ENCODE measurements around the gene PPARG.

PPARG gene

DNA sequence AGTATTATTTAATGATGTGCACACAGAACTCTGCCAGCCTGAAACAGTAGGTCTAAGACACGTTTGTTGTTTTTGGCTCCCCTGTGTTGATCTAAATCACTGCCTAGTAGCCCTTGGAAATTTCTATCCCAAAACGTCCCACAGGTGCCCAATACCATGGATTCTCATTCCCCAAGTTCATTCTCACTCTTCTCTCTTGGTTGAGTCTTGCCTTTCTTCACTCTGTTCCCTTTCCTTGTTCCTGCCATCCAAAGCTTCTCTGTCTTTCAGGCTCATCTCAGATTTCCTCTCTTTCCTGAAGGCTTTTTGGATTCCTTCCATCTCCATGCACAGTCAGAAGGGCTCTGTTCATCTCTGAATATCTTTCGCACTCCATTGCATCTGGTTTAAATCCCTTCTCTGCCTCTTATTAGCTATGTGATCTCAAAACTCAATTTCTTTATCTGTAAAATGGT lies 54.2 kb downstream of the PPARG start:
- DNase-seq: no peak

DNA sequence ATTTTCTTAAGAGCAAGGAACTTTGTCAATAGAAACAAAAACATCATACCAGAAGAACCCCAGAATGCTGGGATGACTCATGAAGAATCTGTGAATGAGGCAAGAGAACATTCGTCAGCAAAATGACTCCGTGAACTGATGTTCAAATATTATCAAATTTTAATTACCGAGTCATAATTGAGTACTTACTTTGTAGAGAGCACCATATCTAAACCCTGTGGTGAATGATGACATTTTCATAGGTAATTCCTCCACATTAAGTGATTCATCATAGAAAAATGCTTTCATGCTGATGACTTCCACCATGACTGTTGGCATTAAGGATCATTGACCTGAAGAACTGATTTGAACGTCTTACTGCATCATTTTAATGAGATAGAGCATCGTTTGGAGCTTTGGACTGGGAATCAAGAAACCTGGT lies 56.3 kb downstream of the PPARG start:
- no peak for DNase-seq

DNA sequence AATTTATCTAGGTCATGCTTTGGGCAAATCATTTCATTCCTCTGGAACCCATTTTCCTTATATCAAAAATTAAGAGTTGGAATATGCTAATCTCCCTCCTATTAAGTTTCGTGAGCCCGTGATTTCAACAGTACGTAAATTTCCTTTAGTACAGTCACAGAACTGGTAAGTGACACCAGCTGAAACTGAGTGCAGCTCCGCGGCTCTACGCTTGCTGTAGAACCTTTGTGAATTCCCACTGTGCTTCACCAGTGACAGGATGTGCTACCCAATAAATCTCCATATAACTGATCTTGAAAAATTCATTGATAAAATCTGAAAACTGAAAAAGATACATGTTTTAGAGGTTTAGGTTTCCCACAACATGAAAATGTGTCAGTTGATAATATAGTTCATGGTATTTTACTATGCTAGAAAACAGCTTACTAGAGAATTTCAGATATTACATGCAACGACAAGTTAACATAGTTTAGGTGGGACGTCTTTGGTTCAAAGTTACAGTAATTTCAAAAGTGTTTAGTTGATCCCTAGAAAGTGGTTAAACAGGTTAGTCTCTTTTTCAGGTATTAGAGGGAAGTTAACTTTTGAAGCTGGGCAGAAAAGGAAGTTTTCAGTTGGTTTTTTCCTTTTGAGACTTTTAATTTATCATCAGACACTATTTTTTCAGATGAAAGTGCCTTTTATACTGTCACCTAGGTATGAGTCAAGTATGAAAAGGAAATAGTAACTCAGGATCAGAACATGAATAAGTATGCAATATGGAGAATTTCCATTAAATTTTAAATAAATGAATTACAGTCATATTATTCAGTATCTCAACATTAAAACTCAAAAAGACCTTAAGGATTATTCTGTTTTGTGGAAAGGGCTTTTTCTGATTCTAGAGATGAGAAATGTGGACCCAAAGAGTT lies 57.0 kb downstream of the PPARG start:
- DNase-seq: no peak

DNA sequence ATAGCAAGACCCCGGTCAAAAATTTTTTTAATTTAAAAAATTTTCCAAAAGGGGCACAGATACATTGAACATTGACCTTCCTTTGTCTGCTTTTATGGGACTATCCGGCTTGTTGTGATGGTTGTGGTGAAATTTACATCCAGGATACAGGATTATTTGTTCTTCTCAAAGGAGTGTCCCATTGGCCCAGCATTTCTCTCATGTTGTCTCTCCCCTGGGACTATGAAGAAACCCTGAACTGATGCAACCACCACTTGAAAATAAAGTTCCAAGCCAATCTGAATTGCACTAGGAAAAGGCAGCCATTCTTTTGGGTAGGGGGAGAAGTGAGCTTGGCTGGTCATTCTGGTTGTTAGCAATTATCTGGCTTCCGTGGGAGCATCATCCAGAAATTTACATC lies 58.4 kb downstream of the PPARG start:
- no peak for DNase-seq

DNA sequence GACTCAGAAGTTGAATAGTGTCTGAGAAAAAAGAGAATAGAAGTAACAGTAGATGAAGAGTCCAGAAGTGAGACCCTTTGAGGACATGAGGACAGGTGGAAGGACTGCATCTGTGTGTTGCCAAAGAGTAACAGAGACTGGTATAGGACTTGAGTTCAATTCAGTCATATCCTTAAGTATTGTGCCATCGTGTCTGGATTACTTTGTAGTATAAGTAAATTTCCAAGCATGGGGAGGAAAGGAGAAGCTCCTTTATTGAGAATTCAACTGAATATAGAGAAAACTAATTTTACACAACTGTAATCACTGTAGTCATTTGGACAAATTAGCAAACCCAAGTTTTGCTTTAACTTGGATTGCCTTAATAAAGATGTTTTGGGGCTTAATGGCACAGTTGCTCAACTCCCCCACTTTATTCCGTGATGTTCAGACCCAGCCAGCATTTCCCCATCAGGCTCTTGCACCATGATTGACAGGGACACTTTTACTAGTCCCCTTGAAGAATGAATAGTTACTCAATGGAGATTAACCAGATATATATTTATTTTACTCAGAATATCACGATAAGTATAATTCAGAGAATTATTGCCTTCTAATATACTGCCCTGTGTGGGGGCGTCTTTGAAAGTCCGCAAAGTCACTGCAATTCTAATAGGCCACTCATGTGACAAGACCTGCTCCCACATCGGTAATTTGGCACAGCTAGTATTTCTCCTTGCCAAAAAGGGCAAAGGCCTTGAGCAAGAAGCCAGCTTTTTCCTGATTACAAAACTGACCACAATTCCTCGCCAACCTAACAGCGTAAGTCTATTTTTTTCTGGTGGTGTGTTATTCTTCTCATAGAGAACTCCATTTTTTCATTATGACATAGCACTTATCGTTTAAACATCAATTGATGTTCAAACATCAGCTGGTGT lies 61.3 kb downstream of the PPARG start:
- no peak for DNase-seq

DNA sequence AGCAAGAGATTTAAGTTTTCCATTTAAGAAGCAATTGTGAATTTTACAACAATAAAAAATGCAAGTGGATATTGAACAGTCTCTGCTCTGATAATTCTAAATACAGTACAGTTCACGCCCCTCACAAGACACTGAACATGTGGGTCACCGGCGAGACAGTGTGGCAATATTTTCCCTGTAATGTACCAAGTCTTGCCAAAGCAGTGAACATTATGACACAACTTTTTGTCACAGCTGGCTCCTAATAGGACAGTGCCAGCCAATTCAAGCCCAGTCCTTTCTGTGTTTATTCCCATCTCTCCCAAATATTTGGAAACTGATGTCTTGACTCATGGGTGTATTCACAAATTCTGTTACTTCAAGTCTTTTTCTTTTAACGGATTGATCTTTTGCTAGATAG lies 62.3 kb downstream of the PPARG start:
- no peak for DNase-seq

DNA sequence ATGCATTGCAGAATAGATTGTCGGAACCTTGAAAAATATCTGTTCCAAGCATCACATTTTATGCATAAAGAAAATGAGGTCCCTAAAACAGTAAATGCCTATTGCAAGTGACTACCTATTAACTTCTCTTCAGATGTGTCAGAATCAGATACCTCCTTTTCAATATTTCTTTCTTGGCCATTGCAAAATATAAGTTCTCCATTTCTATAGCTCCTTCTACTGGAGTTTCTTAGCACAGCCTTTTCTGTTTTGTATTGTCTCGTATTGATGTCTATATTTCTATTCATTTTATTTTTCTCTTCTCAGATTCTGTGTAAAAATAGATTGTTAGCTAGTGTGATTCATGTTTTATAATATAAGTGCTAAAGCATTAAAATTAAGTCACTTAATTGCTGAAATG lies 63.4 kb downstream of the PPARG start:
- no peak for DNase-seq

DNA sequence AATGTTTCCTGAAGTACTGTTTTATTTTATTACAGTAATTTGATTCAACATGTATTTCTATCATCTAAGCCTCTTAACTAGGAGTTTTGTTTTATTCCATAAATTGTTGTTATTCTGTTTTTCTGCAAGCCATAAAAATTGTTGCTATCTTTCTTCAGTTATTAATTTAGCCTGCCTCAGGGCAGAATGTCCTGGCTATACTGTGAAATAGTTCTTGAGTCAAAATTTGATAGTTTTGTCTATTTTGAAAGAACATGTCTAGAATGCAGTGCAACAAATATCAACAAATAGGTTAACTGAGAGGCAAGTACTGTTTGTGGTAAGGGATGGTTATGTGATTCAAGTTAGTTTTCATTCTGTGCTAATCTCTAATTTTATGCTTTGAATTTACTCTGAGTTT lies 63.9 kb downstream of the PPARG start:
- DNase-seq: no peak

DNA sequence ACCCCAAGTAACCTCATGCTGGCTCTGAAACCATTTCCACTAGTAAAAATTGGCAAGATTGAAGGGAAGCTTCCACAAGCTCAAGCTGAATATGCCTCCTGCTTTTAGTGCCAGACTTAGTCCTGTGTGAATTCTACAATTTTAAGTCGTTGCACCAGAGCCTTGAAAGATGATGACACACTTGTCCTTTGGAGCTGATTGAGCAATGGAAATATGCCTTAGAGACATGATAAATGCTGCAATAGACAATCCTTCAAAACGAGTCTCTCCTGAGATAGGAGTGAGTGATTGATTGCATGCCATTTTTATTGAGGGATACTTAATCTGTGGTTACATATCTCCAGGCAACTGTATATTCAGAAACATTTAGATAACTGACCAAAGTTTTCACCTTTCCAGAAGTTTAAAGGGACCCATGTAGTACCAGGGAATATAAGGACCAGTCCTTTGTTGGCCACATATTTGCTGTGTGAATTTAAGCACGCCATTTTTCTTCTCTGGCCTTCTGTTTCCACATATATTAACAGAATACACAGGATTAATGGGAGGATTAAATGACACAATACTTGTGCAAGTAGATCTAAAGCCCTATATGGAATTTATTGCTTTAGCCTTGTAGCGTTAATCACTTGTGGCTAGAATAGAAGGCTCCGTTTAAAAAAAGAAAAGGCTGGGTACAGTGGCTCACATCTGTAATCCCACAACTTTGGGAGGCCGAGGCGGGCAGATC lies 65.1 kb downstream of the PPARG start:
- DNase-seq: no peak

DNA sequence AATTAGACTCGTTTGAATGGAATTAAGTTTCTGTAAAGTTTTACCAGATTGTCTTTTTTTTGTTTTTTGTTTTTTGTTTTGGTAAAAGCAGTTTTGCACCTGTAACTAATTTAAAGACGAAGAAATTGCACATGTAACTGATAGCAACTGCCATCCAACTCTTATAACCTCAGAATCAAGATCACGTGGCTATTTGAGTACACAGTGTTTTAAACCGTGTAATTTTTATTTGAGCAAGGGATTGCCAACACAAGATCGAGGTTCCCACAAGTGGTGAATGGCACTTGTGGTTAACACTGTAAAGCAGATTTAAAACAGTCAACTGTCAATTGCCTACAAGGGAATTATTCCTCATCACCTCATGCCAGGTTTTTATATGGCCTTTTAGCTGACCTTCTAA lies 67.3 kb downstream of the PPARG start:
- DNase-seq: no peak

DNA sequence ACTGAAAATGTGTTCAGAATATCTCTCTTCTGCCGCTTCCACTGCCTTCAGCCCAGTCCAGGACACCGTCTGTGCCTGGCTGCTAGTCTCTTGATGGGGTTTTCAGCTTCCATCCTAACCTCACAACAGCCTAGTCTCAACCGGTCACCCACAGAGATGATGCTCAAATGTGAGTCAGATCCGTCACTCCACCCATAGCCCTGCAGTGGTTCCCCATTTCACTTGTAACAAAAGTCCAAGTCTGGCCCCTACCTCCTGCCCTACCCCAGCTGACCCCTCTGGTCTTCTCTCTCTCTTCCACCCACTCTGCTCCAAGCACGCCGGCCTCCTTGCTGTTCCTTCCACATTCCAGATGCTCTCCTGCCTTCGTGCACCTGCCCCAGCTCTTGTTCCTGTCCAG lies 68.1 kb downstream of the PPARG start:
- no peak for DNase-seq

DNA sequence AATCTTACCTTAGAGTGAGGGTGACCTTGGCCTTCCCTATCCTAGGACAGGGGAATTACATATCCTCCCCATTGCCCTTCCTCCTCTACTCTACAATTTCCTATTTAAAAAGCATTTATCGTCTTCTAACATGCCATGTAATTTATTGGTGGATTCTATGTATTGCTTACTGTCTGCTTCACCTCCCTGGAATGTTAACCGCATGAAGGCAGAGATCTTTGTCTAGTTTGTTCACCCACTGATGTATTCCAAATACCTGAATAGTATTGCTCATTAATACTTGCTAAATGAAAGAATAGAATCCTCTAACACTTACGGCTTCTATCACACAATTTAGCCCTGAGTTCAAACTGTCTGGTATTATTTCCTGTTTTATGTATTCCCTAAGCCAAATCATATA lies 68.6 kb downstream of the PPARG start:
- DNase-seq: no peak

DNA sequence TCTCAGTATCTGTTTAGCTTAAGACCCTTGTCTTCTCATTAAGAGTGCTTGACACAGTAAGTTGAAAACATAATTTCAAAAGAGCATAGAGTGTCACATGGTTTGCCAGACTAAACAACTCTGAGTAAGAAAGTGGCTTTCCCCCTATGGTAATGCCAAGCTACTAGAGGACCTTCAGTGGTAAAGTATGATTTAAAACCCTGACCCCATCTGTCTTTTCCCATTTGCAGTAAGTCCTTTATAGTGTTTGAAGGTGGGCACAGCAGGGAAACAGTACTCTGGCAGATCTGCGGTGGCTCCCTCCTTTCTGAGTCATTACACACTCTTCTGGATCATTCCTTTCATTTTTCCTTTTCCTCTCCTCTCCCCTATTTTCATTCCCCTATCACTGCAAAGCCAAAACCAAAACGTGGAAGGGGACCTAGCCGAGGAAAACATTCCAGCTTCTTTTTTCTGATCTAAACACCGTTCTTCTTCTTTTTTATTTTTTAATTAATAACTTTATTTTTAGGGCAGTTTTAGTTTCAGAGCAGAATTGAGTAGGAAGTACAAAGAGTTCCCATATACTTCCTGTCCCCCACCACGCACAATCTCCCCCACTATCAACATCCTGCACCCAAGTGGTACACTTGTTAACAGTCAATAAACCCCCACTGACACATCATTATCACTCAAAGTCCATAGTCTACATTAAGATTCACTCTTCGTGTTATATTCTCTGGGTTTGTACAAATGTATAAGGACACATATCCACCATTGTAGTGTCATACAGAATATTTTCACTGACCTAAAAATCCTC lies 74.7 kb downstream of the PPARG start:
- no peak for DNase-seq

DNA sequence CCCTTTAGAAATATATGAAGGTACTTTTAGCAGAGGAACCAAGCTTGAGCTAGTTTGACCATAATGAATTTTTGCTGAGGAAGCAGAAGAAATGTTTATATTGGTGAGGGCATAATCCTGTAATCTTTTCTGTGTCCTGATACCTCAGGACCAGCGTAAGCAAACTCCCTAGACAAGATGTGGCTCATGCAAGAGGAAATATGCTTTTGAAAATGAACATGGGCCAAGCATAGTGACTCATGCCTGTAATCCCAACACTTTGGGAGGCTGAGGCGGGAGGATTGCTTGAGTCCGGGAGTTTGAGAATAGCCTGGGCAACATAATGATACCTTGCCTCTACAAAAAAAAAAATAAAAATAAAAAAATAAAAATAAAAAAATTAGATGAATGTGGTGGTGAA lies 78.5 kb downstream of the PPARG start:
- DNase-seq: no peak

DNA sequence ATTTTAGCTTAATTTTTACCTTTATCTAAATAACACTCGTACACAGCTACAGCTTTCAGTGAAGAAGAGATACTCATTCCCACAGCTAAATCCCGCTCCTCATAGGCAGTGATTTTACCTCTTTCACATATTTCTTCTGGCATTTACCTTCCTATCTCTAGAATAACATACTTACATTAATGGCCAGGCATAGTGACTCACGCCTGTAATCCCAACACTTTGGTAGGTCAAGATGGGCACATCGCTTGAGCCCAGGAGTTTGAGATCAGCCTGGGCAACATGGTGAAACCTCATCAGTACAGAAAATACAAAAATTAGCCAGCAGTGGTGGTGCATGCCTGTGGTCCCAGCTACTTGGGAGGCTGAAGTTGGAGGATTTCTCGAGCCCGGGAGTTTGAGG lies 80.2 kb downstream of the PPARG start:
- DNase-seq: no peak

DNA sequence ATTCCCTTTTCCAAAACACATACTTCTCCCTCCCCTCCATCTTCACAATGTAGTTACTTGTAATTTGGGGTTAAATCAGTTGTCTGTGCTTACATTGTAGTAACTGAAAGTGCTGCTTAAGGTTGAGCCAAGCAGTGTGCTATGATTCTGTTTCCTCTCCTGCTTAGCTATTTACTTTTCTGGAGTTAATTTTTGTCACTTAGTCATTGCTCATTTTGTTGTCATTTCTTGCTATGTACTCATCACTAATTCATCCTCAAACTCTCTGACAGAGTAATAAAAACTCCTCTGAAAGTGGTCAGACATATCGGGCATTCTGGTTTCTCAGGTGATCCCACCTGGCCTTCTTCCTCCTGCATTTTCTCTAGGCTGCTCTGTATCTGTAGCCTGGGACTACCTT lies 80.7 kb downstream of the PPARG start:
- no peak for DNase-seq

DNA sequence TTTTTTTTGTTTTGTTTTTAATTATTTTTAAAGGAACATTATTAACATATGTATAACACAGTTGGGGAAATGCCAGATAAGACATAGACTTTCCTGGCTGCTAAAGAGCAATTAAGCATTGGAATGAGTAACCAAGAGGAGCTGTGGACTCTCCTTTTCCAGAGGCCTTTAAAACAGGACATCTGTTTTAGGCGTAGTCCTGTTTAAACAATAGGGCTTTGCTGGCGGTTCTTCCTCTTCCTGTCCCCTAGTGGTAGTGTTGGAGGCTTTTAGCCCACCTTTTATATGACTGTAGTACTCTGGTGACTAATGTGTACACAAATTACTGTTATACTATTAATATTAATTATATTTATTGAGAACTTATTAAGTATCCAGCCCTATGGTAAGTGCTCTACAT lies 81.9 kb downstream of the PPARG start:
- no peak for DNase-seq

DNA sequence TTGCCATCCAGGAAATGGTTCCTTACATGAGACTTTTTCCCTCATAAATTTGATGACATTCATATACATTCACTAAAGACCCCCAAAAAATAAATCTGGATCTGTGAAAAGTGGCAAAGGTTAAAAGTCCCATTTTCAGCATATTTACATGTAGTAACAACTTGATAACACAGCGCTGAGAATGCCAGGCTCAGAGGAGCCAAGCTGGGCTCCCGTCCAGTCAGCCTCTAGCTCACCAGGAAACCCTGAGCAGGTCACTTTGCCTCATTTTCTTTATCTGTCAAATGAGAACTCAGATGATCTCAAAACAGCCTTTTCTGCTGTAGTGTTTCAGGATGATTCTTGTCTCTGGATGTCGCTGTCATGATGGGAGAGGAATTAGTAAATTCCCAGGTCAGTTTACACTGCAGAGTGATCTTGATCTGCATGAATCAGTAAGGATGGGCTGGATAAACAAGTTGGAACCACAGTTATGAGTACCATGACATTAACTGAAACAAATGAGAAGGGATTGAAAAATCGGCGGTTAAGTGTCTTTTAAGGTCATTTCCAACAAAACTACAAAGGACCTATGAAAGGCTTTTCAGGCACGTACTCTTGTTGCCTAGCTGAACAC lies 82.8 kb downstream of the PPARG start:
- no peak for DNase-seq

DNA sequence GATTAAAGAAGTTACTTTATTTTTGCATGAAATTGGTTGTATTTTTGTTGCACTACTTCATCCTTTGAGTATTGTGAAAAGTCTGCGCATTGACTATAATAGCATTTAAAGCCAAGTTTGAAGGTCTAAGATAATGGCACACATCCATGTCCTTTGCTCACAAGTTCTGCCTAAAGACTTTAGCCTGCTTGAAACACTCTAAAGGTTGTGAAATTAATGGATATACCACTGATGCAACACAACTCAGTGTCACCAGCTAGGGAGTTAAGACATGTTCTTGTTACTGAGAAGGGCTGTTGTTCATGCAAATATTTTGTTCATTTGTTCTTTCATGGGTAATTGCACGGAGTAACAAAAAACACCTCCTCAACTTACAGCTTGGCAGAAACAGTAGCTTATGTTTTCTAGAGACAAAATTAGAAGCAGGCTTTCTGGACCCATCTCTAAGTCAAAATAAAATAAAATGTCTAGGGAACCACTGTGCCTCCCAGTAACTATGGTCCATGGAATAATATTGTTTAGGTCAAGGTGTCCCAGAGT lies 83.9 kb downstream of the PPARG start:
- DNase-seq: no peak

DNA sequence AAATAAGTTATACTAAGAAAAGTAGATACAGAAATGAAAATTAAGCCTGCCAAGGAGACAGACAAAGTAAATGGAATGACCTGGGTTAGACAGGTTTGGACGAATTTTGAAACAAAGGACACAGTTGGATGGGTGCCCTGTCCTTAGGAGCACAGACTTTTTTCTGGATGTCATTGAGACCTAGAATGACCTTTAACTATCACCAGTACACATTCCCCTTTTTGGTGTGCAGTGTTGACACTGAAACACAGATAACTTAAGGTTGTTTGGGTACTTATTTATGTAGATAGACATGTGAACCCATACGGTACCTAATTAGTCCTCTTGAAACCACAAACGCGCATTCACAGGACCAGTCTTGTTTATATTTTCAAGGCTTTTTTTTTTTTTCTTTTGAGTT lies 86.7 kb downstream of the PPARG start:
- DNase-seq: no peak

Data from right kidney (tissue), 1 donor.